ENCODE results near the gene TMEM30A.
A peak's percentile ranks its signal among the peaks of the same experiment; 100 is the strongest.

The TMEM30A gene

GRCh38 chr6:75233092-75233615 is 51.4 kb downstream of the TMEM30A start:
- Histone ChIP-seq H3K9ac (ENCODE audit: low read depth, low read length) (no peak overlapping the region), H3K9me3 (ENCODE audit: insufficient read depth, low read depth, low read length) (no peaks in the 10 kb centered on the region), H3K27me3 (ENCODE audit: insufficient read depth, low read length) (no peaks in the 10 kb centered on the region), H3K4me1 (ENCODE audit: insufficient read depth, low read length) (peaks cover 41% of the 10 kb centered on the region), H3K27ac (ENCODE audit: low read depth, low read length) (no peak overlapping the region), H3K36me3 (ENCODE audit: insufficient read depth, low read length) (peaks cover 17% of the 10 kb centered on the region), H3K4me3 (ENCODE audit: low read length) (no peak overlapping the region)
- 75% methylated on average over 2 of the region's 4 CpGs for WGBS

GRCh38 chr6:75230484-75231325 is 53.9 kb downstream of the TMEM30A start:
- no peak overlapping the region for H3K9ac ChIP-seq (ENCODE audit: low read depth, low read length)
- H3K27me3 ChIP-seq (ENCODE audit: insufficient read depth, low read length), result no peaks in the 10 kb centered on the region
- H3K27ac ChIP-seq (ENCODE audit: low read depth, low read length), result no peak overlapping the region
- H3K4me3 ChIP-seq (ENCODE audit: low read length), result no peak overlapping the region
- no peaks in the 10 kb centered on the region for H3K9me3 ChIP-seq (ENCODE audit: insufficient read depth, low read depth, low read length)
- peaks cover 35% of the 10 kb centered on the region for H3K4me1 ChIP-seq (ENCODE audit: insufficient read depth, low read length)
- 73% methylated on average over 7 of the region's 10 CpGs for WGBS
- H3K36me3 ChIP-seq (ENCODE audit: insufficient read depth, low read length), result no peaks in the 10 kb centered on the region

- no peaks in the 10 kb centered on the region for H3K9me3 ChIP-seq (ENCODE audit: insufficient read depth, low read depth, low read length)
These were observed 60.2 kb downstream of the TMEM30A start for GRCh38 chr6:75224303-75224926.

GRCh38 chr6:75223428-75223827 is 61.2 kb downstream of the TMEM30A start:
- peaks cover 13% of the 10 kb centered on the region for H3K4me1 ChIP-seq (ENCODE audit: insufficient read depth, low read length)
- WGBS, result 87% methylated on average over 2 of the region's 2 CpGs
- H3K27ac ChIP-seq (ENCODE audit: low read depth, low read length), result no peak overlapping the region
- H3K9me3 ChIP-seq (ENCODE audit: insufficient read depth, low read depth, low read length), result no peaks in the 10 kb centered on the region
- H3K4me3 ChIP-seq (ENCODE audit: low read length), result no peak overlapping the region
- no peaks in the 10 kb centered on the region for H3K36me3 ChIP-seq (ENCODE audit: insufficient read depth, low read length)
- H3K9ac ChIP-seq (ENCODE audit: low read depth, low read length), result no peak overlapping the region
- no peaks in the 10 kb centered on the region for H3K27me3 ChIP-seq (ENCODE audit: insufficient read depth, low read length)

More at GRCh38 chr6:75224303-75224926, 60.2 kb downstream of the TMEM30A start:
- Histone ChIP-seq H3K4me3 (ENCODE audit: low read length) (no peak overlapping the region), H3K4me1 (ENCODE audit: insufficient read depth, low read length) (peaks cover 13% of the 10 kb centered on the region), H3K36me3 (ENCODE audit: insufficient read depth, low read length) (no peaks in the 10 kb centered on the region), H3K27ac (ENCODE audit: low read depth, low read length) (no peak overlapping the region), H3K27me3 (ENCODE audit: insufficient read depth, low read length) (no peaks in the 10 kb centered on the region), H3K9ac (ENCODE audit: low read depth, low read length) (no peak overlapping the region)
- 92% methylated on average over 6 of the region's 6 CpGs for WGBS

GRCh38 chr6:75222261-75222660 is 62.3 kb downstream of the TMEM30A start:
- H3K4me3 ChIP-seq (ENCODE audit: low read length), result no peak overlapping the region
- no peaks in the 10 kb centered on the region for H3K27me3 ChIP-seq (ENCODE audit: insufficient read depth, low read length)
- H3K9me3 ChIP-seq (ENCODE audit: insufficient read depth, low read depth, low read length), result no peaks in the 10 kb centered on the region
- H3K27ac ChIP-seq (ENCODE audit: low read depth, low read length), result no peak overlapping the region
- peaks cover 13% of the 10 kb centered on the region for H3K4me1 ChIP-seq (ENCODE audit: insufficient read depth, low read length)
- H3K9ac ChIP-seq (ENCODE audit: low read depth, low read length), result no peak overlapping the region
- no peaks in the 10 kb centered on the region for H3K36me3 ChIP-seq (ENCODE audit: insufficient read depth, low read length)

- Histone ChIP-seq H3K4me3 (ENCODE audit: low read length) (no peak overlapping the region), H3K27me3 (ENCODE audit: insufficient read depth, low read length) (no peaks in the 10 kb centered on the region), H3K9ac (ENCODE audit: low read depth, low read length) (no peak overlapping the region), H3K9me3 (ENCODE audit: insufficient read depth, low read depth, low read length) (no peaks in the 10 kb centered on the region), H3K27ac (ENCODE audit: low read depth, low read length) (no peak overlapping the region), H3K36me3 (ENCODE audit: insufficient read depth, low read length) (no peaks in the 10 kb centered on the region), H3K4me1 (ENCODE audit: insufficient read depth, low read length) (peaks cover 8% of the 10 kb centered on the region)
- WGBS, result 93% methylated on average over 3 of the region's 4 CpGs
These were observed 63.5 kb downstream of the TMEM30A start for GRCh38 chr6:75221116-75221515.

- Histone ChIP-seq H3K4me3 (ENCODE audit: low read length) (no peak overlapping the region), H3K4me1 (ENCODE audit: insufficient read depth, low read length) (peaks cover 8% of the 10 kb centered on the region), H3K9ac (ENCODE audit: low read depth, low read length) (no peak overlapping the region), H3K9me3 (ENCODE audit: insufficient read depth, low read depth, low read length) (no peaks in the 10 kb centered on the region), H3K27me3 (ENCODE audit: insufficient read depth, low read length) (no peaks in the 10 kb centered on the region), H3K27ac (ENCODE audit: low read depth, low read length) (no peak overlapping the region), H3K36me3 (ENCODE audit: insufficient read depth, low read length) (no peaks in the 10 kb centered on the region)
- WGBS, result 94% methylated on average over 1 of the region's 1 CpG
These were observed 64.2 kb downstream of the TMEM30A start for GRCh38 chr6:75220357-75220756.

- Histone ChIP-seq H3K9me3 (ENCODE audit: insufficient read depth, low read depth, low read length) (no peaks in the 10 kb centered on the region), H3K27me3 (ENCODE audit: insufficient read depth, low read length) (no peaks in the 10 kb centered on the region), H3K36me3 (ENCODE audit: insufficient read depth, low read length) (no peaks in the 10 kb centered on the region), H3K4me1 (ENCODE audit: insufficient read depth, low read length) (peaks cover 8% of the 10 kb centered on the region), H3K27ac (ENCODE audit: low read depth, low read length) (no peak overlapping the region), H3K4me3 (ENCODE audit: low read length) (no peak overlapping the region), H3K9ac (ENCODE audit: low read depth, low read length) (no peak overlapping the region)
- WGBS, result 88% methylated on average over 3 of the region's 3 CpGs
These were observed 65.3 kb downstream of the TMEM30A start for GRCh38 chr6:75219263-75219662.

GRCh38 chr6:75217193-75217592 is 67.4 kb downstream of the TMEM30A start:
- no peak overlapping the region for H3K4me3 ChIP-seq (ENCODE audit: low read length)

GRCh38 chr6:75215291-75215690 is 69.3 kb downstream of the TMEM30A start:
- 86% methylated on average over 4 of the region's 4 CpGs for WGBS
- H3K9ac ChIP-seq (ENCODE audit: low read depth, low read length), result no peak overlapping the region
- H3K27me3 ChIP-seq (ENCODE audit: insufficient read depth, low read length), result no peaks in the 10 kb centered on the region
- H3K27ac ChIP-seq (ENCODE audit: low read depth, low read length), result no peak overlapping the region
- peaks cover 28% of the 10 kb centered on the region for H3K4me1 ChIP-seq (ENCODE audit: insufficient read depth, low read length)
- no peaks in the 10 kb centered on the region for H3K9me3 ChIP-seq (ENCODE audit: insufficient read depth, low read depth, low read length)
- H3K36me3 ChIP-seq (ENCODE audit: insufficient read depth, low read length), result no peaks in the 10 kb centered on the region
- no peak overlapping the region for H3K4me3 ChIP-seq (ENCODE audit: low read length)

More at GRCh38 chr6:75217193-75217592, 67.4 kb downstream of the TMEM30A start:
- H3K4me1 ChIP-seq (ENCODE audit: insufficient read depth, low read length), result peaks cover 18% of the 10 kb centered on the region
- no peaks in the 10 kb centered on the region for H3K27me3 ChIP-seq (ENCODE audit: insufficient read depth, low read length)
- H3K36me3 ChIP-seq (ENCODE audit: insufficient read depth, low read length), result no peaks in the 10 kb centered on the region
- WGBS, result 81% methylated on average over 3 of the region's 4 CpGs
- H3K9me3 ChIP-seq (ENCODE audit: insufficient read depth, low read depth, low read length), result no peaks in the 10 kb centered on the region
- no peak overlapping the region for H3K9ac ChIP-seq (ENCODE audit: low read depth, low read length)
- no peak overlapping the region for H3K27ac ChIP-seq (ENCODE audit: low read depth, low read length)

- WGBS, result 90% methylated on average over 2 of the region's 2 CpGs
- Histone ChIP-seq H3K27ac (ENCODE audit: low read depth, low read length) (peak overlapping the region; percentile 47; the same call in 1 of the 2 replicates), H3K27me3 (ENCODE audit: insufficient read depth, low read length) (peaks cover 13% of the 10 kb centered on the region), H3K36me3 (ENCODE audit: insufficient read depth, low read length) (no peaks in the 10 kb centered on the region), H3K9me3 (ENCODE audit: insufficient read depth, low read depth, low read length) (no peaks in the 10 kb centered on the region), H3K9ac (ENCODE audit: low read depth, low read length) (no peak overlapping the region), H3K4me1 (ENCODE audit: insufficient read depth, low read length) (peaks cover 28% of the 10 kb centered on the region), H3K4me3 (ENCODE audit: low read length) (no peak overlapping the region)
These were observed 70.9 kb downstream of the TMEM30A start for GRCh38 chr6:75213732-75214131.
